NCI-H2227 treated with DMSO at 0.1 percent for 48 hours (cell line): ENCODE data around the gene APBA2.
"Not testable (repeated sequence)": the region's sequence is repeated elsewhere in the genome, so short reads cannot be mapped to it uniquely, and the experiment has no call there.

ENCODE experiments used
- DNase-seq: peaks from one replicate; lab custom pipeline; 2025; lab: John Stamatoyannopoulos, UW

Gene APBA2

GRCh38 chr15:28885630-28886430 is at the start of gene APBA2:
TSS of gene APBA2 (plus strand) at chr15:28885974. CDS start at chr15:29053885, 167,911 bp downstream.
- DNase-seq: no peak

DNA sequence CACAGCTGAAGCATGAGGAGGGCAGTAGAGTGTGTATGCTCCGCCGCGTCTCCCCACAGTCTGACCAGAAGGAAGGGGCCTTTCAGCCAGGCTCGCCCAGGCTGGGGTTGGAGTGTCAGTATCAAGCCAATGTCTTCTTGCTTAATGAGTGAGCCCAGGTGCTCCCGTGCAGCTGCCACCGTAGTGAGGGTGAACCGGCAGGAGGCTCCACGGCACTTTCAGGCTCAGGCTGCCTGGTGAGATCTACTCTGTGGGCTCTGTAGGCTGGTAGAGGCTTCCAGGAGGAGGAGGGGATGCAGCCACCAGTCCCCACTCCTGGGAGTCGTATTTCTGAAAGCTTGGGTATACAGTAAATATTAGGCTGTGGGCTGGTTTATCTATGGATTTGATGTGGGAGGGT is 45.5 kb upstream of the APBA2 start:
- not testable (repeated sequence) for DNase-seq

DNA sequence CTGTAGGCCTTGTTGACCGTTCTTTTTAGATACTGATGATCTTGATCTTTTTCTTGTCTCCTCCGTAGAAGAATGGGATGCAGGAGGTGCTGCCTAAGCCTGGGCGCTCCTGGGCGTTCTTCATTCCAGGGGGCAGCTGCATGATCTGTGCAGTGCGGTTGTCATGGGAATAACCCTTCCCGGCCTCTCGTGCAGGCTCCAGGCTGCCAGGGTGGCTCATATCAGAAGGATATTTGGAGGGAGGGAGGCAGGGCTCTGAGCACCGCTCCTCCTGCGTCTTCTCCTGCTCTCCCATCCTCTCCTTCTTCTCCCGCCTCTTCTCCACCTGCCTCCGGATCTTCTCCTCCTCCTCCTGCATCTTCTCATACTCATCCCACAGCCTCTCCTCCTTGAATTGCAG is 43.6 kb upstream of the APBA2 start:
- DNase-seq: not testable (repeated sequence)

DNA sequence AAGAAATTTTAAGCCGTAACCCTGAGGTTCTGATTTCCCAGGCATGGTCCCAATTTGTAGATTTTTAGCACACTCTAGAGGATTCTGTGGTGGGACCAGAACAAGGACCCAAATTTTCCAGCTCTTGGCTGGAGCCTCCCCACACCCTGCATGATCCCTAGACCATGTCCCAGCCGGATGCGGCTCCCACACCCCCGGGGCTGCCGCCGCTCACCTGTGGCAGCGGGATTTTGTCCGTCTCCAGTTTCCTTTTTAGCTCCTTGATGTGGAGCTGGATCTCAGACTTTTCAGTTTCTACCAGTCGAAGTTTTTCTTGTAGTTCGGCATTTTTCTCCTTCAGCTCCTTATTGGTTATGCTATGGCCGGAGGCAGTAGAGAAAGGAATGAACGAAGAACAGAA is 42.3 kb upstream of the APBA2 start:
- not testable (repeated sequence) for DNase-seq

DNA sequence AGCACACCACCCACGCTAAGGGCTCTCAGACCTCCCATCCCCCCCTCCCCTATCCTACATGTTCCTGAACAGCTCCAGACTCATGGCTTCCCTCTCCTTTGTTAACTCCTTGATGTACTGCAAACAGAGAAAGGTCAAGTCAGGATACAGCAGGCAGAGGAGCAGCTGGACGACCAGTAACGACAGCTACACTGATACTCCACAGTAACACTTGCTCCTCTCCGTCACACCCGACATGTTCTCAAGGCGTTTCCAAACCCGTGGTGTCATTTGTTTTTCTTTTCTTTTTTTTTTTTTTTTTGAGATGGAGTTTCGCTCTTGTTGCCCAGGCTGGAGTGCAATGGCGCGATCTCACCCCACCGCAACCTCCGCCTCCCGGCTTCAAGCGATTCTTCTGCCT is 41.6 kb upstream of the APBA2 start:
- DNase-seq: not testable (repeated sequence)

- DNase-seq: not testable (repeated sequence)
Measured at GRCh38 chr15:28847247-28847646, 38.5 kb upstream of the APBA2 start.

DNA sequence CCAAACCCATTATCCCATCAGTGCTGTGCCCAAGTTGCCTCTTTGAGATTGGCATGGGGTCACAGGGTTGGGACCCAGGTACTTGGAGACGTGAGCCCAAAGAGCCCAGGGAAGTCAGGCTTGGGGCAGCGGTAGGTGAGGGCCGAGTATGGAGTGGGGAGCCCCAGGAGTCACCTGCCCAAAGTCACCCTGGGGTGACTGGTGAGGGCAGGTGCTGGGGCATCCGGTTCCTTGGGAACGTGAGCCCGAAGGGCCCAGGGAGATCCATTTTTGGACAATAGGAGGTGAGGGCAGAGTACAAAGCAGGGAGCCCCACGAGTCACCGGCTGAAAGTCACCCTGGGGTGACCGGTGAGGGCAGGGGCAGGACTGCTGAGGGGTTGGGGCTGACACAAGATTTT is 37.8 kb upstream of the APBA2 start:
- not testable (repeated sequence) for DNase-seq

GRCh38 chr15:28848521-28848920 is 37.3 kb upstream of the APBA2 start, which contains the start of gene GOLGA6L7:
TSS of gene GOLGA6L7 (minus strand) at chr15:28848644. CDS start at chr15:28848549, 95 bp downstream.
- not testable (repeated sequence) for DNase-seq

GRCh38 chr15:28849271-28849670 is 36.5 kb upstream of the APBA2 start:
- DNase-seq: not testable (repeated sequence)

DNA sequence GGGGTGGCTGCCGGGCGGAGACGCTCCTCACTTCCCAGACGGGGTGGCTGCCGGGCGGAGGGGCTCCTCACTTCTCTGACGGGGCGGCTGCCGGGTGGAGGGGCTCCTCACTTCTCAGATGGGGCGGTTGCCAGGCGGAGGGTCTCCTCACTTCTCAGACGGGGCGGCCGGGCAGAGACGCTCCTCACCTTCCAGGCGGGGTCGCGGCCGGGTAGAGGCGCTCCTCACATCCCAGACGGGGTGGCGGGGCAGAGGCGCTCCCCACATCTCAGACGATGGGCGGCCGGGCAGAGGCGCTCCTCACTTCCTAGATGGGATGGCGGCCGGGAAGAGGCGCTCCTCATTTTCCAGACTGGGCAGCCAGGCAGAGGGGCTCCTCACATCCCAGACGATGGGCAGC is 36.0 kb upstream of the APBA2 start:
- not testable (repeated sequence) for DNase-seq

DNA sequence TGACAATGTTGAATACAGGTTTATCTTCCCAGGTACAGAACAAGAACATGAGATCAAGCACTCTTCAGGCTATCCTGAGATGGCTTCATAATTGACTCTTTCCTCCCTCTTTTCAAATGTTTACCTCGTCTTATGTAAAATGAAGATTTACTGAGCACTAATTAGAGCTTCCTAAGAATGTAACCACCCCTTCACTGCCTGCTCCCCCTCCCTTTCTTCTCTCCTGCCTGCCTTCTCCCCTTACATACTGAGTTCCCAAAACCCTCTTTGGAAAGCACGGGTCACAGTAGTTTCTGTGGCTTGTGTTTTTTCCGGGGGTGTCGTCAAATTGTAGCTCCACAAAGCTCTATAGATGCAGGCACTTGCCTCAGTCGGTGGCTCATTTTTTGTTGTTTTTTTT is 32.1 kb upstream of the APBA2 start:
- DNase-seq: not testable (repeated sequence)

GRCh38 chr15:28854578-28854977 is 31.2 kb upstream of the APBA2 start:
- DNase-seq: not testable (repeated sequence)

DNA sequence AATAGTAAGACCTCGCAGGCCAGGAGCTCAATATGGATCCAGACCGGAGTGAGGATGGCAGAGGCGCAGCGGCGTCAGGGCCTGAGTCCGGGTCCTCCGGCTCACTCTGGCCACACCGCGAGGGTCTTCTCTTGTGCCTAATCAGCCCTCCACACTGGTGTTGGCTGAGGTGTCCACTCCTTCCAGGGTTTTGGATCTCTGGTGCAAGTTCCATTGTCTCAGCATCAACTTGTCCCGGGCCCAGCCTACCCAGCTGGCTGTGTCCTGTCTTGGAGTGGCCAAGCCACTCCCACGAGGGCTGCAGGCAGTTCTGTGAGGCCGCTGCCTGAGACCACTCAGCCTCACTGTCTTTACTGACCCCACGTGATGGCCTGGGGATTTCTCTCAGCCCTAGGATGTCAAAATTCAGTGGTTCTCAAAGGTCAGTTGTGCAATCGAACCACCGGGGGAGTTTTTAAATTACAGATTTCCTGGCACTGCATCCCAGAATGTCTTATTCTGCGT is 24.7 kb upstream of the APBA2 start:
- no peak for DNase-seq

GRCh38 chr15:28861589-28862293 is 24.0 kb upstream of the APBA2 start:
- not testable (repeated sequence) for DNase-seq

DNA sequence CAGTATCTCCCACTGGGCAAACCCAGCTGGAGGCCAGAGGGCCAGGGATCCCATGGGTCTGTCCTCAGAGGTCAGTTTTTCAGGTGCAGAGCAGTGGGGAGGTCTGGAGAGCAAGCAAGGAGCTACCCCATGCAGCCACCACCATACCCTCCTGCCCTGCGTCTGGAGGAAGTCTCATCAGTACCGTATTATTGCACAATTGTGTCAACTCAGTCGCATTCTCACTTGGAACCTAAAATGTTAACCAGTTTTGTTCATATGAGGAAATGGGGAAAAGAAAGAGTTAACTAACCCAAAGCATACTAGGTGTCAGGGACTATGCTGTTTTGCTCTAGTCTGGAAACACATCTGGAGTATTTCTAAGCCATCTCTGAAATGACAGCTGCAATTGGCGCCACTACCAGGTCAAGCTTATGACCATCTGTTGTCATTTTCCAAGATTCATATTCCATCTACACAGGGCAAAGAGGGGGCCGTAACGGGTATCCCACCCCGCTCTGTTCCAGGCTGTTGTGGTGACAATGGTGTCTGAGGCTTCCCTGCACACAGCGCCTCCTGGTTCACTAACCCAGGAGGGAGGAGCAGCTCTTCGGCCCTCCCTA is 16.9 kb upstream of the APBA2 start:
- no peak for DNase-seq

DNA sequence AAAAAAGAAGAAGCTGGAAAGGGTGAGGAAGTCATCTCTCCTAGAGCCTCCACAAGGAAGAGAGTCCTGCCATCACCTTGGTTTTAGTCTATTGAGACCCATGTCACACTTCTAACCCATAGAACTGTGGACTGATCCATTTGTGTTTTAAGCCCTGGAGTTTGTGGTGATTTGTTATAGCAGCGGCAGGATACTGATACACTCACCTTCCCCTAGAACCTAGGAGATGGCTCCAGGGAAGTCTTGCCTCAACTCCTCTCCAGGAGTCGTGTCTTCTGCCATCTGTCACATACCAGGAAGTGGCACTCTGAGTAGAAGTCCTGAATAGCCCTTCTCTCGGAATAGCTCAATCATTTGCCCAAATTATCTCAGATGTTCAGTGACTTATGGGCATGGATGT is 14.6 kb upstream of the APBA2 start:
- DNase-seq: no peak

- no peak for DNase-seq
Measured at GRCh38 chr15:28873006-28873405, 12.8 kb upstream of the APBA2 start.

GRCh38 chr15:28873585-28874190 is 12.1 kb upstream of the APBA2 start:
- DNase-seq: no peak

DNA sequence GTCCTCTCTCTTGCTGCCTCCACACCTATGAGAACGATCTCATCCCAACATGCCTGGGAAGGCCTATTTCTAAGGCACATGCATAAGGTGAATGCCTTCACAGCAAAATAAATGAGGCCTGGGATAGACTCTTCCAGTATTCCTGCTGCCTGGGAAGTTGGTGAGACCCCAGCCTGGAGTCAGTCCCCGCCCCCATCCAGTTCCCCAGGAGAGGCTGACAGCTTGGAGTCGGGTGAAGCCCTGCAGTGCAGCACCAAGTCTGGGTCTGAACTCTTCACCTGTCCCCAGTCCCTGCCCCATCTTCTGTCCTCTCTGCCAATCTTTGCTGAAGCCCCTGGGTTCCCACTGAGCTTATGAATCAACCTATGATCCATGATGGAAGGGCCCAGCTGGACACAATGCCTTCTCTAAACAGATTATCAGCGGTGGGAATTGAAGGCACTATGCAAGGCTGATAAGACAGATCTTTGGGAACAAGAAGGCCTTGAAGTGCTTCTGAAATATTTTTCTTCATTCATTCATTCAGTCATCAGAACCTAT is 10.2 kb upstream of the APBA2 start:
- no peak for DNase-seq

GRCh38 chr15:28876131-28876844 is 9.5 kb upstream of the APBA2 start:
- no peak for DNase-seq

- DNase-seq: no peak
Measured at GRCh38 chr15:28876845-28877185, 9.0 kb upstream of the APBA2 start.
